Measurements from ENCODE around the gene PRPF19. TPM values are rescaled to one million over a fixed set of nuclear protein-coding genes. Genes with fewer than 3 reads are reported as not detected.

The PRPF19 gene
- total RNA-seq, 6 donors from 2014 or later = 10.5 to 72.8 (median 55.1) TPM

DNA sequence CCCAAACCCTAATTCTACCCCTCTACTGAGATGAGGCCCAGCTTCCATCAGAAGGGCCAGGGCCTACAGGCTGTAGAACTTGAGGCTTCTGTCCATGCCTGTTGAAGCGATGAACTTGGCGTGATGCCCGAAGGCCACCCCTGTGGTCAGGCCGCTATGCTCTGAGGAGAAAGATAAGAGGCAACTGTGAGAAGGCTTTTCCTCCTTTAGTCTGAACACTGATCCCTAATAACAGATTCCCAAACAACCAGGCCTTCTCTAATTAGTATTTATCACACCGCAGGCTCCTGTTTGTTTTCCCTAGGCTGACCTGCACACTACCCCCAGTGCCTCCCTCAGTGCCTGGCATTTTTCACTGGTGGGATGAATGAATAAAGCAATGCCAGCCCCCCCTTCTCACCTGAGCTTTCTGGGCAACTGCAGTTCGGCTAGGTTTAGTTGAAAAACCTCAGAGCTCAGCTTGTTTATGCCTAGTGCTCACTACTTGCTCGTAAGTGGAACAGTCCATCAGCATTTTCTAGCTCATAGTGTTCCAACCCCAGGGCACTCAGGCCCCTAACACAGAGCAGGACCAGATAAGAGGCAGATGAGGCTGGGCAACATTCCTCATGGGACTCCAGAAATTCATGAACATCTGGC, 15.2 kb downstream of the PRPF19 start:
- ATAC-seq (ENCODE audit: low FRiP score in 2 of 2) (no peak), DNase-seq (no peak)
- Histone ChIP-seq H3K9me3 (no peaks in the 10 kb centered on the region), H3K4me3 (no peak overlapping the region), H3K36me3 (peaks cover 12 to 65% (median 28%) of the 10 kb centered on the region in 4 donors), H3K27me3 (no peaks in the 10 kb centered on the region), H3K4me1 (peaks cover 0 to 11% (median 3%) of the 10 kb centered on the region in 4 donors), H3K27ac (peak overlapping the region in 2 of 4 donors; percentile 23 to 57)
- WGBS, 2 donors = 78 to 82% methylated on average over 7 of the region's 7 CpGs
- TF ChIP-seq POLR2A (IDR thresholded peaks at IDR 0.05) (no peak), POLR2AphosphoS5 (IDR thresholded peaks at IDR 0.05) (no peak)

DNA sequence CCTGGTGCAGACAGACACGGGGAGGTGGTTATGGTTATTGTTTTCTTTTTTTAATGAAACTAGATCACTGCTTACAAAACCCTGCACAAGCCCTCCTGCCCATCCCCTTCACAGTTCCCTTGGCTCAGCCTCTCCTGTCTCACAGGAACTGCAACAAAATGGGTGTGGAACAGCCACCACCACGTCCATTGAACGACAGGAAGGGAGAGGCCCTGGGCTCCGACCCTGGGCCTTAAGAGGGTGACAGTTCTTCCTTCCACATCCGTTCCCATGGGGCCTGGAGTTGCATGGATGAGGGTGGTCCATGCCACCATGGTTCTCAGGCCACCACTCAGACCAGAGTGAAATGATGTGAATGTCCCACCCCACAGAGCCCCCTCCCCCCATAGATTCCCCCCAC, 15.7 kb downstream of the PRPF19 start:
- H3K4me1 ChIP-seq = peaks cover 0 to 11% (median 3%) of the 10 kb centered on the region in 4 donors
- TF ChIP-seq EP300 (IDR thresholded peaks at IDR 0.05) (no peak), POLR2AphosphoS5 (IDR thresholded peaks at IDR 0.05) (no peak), POLR2A (IDR thresholded peaks at IDR 0.05) (no peak)
- TF ChIP-seq, protein P1, sequence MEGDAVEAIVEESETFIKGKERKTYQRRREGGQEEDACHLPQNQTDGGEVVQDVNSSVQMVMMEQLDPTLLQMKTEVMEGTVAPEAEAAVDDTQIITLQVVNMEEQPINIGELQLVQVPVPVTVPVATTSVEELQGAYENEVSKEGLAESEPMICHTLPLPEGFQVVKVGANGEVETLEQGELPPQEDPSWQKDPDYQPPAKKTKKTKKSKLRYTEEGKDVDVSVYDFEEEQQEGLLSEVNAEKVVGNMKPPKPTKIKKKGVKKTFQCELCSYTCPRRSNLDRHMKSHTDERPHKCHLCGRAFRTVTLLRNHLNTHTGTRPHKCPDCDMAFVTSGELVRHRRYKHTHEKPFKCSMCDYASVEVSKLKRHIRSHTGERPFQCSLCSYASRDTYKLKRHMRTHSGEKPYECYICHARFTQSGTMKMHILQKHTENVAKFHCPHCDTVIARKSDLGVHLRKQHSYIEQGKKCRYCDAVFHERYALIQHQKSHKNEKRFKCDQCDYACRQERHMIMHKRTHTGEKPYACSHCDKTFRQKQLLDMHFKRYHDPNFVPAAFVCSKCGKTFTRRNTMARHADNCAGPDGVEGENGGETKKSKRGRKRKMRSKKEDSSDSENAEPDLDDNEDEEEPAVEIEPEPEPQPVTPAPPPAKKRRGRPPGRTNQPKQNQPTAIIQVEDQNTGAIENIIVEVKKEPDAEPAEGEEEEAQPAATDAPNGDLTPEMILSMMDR (IDR thresholded peaks at IDR 0.05) = no peak
- H3K9me3 ChIP-seq = no peaks in the 10 kb centered on the region
- no peaks in the 10 kb centered on the region for H3K27me3 ChIP-seq
- H3K36me3 ChIP-seq = peaks cover 7 to 59% (median 22%) of the 10 kb centered on the region in 4 donors
- ATAC-seq (ENCODE audit: low FRiP score in 2 of 2) (no peak), DNase-seq (no peak)
- 43 to 49% methylated on average over 5 of the region's 5 CpGs for WGBS, 2 donors
- no peak overlapping the region for H3K4me3 ChIP-seq
- H3K27ac ChIP-seq = peak overlapping the region in 2 of 4 donors; percentile 23 to 61

DNA sequence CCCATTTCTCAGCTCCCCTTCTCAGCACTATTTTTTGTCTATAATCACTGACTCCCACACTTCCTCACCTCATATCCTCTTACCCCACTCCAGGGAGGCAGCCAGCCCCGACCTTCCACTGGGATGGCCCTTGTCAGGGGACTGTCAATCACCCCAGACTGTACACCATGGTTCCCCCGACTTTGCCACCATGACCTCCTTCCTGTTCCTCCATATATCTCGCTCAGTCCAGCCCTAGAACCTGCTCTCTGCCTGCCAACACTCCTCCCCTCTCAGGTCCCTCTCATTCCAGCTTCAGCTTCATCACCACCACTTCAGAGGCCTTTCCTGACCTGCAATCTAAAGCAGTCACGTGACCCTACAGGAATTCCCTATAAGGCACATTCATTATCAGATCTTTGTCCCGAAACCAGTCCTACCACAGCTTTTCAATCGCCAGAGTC, 16.5 kb downstream of the PRPF19 start:
- WGBS, 2 donors = 57 to 60% methylated on average over 6 of the region's 6 CpGs
- no peak for DNase-seq
- no peaks in the 10 kb centered on the region for H3K9me3 ChIP-seq

DNA sequence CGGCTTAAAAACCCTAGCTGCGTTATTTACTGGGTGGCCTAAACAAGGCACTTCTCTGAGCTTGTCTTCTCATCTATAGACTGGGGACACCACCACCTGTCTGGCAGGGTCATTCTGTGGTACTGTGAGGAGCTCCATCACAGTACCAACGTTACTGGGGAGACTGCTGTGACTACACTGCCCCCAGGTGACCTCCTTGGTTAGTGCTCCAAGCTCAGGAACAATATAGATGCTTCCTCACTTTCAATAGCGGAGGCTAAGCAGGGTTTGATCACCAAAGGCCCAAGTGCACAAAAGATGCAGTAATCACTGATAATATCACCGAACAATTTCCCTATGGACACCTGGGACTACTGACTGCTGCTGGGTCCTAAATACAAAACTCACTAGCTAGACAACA, 18.8 kb downstream of the PRPF19 start:
- Histone ChIP-seq H3K9me3 (no peaks in the 10 kb centered on the region), H3K4me3 (no peak overlapping the region), H3K27me3 (no peaks in the 10 kb centered on the region), H3K36me3 (peaks cover 0 to 29% (median 2%) of the 10 kb centered on the region in 4 donors), H3K27ac (no peak overlapping the region), H3K4me1 (peaks cover 0 to 11% (median 3%) of the 10 kb centered on the region in 4 donors)
- WGBS, 2 donors = 50 to 66% methylated on average over 3 to 5 of the region's 5 CpGs
- no peak for TF ChIP-seq POLR2AphosphoS5 (IDR thresholded peaks at IDR 0.05)
- TF ChIP-seq, protein P1 (IDR thresholded peaks at IDR 0.05) = peak in 4 of 6 experiments; percentile 17 to 45 (median 36)
- no peak for DNase-seq
- ATAC-seq (ENCODE audit: low FRiP score in 2 of 2) = peak in 1 of 2 donors; percentile 82

More for the DNA sequence above, 16.5 kb downstream of the PRPF19 start:
- Histone ChIP-seq H3K36me3 (peaks cover 6 to 51% (median 15%) of the 10 kb centered on the region in 4 donors), H3K4me3 (no peak overlapping the region), H3K27ac (peak overlapping the region in 1 of 4 donors; percentile 61), H3K27me3 (no peaks in the 10 kb centered on the region), H3K4me1 (peaks cover 0 to 11% (median 3%) of the 10 kb centered on the region in 4 donors)
- no peak for TF ChIP-seq POLR2A (IDR thresholded peaks at IDR 0.05)
- TF ChIP-seq POLR2AphosphoS5 (IDR thresholded peaks at IDR 0.05) = no peak
- TF ChIP-seq, protein P1 (IDR thresholded peaks at IDR 0.05) = no peak
- no peak for TF ChIP-seq EP300 (IDR thresholded peaks at IDR 0.05)
- ATAC-seq (ENCODE audit: low FRiP score in 2 of 2) = peak in 1 of 2 donors; percentile 40

DNA sequence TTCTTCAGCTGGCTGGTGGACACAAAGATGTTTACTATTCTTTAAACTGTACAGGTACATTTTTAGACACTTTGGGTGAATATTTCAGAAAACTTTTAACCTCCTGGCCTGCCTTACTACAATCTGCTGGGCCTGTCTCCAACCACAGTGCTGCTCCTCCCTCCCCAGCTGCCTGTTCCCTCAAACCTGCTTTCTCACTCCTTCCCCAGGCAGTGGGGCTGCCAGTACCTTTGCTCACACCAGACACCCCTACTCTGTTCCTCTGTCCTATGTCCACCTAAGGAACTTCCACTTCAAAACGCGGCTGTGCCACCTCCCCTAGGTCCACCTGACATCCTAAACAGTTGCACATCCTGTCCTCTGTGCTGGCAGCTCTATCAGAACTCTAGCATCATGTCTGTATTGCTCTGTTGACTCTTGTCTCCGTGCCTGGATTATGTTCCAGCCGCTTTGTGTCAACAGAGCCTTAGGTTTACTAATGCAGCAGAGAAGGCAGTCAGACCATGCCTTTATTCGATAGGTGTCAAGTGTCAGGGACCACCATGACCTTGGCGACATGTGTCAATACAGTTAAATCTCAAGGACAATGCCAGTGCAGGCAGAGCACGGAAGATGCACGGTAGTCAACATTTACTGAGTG, 25.6 kb downstream of the PRPF19 start:
- Histone ChIP-seq H3K4me3 (no peak overlapping the region), H3K36me3 (peaks cover 0 to 21% (median 5%) of the 10 kb centered on the region in 4 donors), H3K27me3 (no peaks in the 10 kb centered on the region), H3K9me3 (no peaks in the 10 kb centered on the region), H3K27ac (no peak overlapping the region), H3K4me1 (no peaks in the 10 kb centered on the region)
- TF ChIP-seq, protein P1 (IDR thresholded peaks at IDR 0.05) = no peak
- TF ChIP-seq POLR2A (IDR thresholded peaks at IDR 0.05) = no peak
- no peak for TF ChIP-seq POLR2AphosphoS5 (IDR thresholded peaks at IDR 0.05)
- TF ChIP-seq EP300 (IDR thresholded peaks at IDR 0.05) = no peak
- no peak for DNase-seq
- 81 to 82% methylated on average over 8 of the region's 8 CpGs for WGBS, 2 donors
- no peak for ATAC-seq (ENCODE audit: low FRiP score in 2 of 2)
